ENCODE data around the gene TBC1D5. TPM values are rescaled to one million over a fixed set of nuclear protein-coding genes. Genes with fewer than 3 reads are reported as not detected.

The TBC1D5 gene
- total RNA-seq, 1 donor from 2014 or later = 48.1 TPM

DNA sequence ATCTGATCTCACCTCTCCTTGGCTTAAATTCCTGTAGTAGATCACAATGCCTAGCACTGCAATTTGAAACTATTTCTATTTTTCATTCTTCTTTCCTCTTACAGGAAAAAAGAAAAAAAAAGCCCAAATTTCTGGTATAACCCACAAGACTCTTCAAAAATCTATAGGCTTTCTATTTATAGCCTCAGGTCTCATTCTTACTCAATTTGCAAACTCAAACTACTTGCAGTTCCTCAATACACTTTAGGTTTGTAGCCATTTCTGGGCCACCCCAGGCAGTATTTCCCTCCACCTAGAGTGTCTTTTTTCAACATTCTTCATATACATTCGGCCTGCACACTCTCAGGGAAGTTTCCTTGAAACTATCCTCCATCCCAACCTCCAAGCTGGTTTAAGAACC is 169.0 kb downstream of the TBC1D5 start:
- Histone ChIP-seq H3K27ac (no peak overlapping the region), H3K4me1 (peaks cover 14% of the 10 kb centered on the region), H3K36me3 (no peaks in the 10 kb centered on the region), H3K9me3 (no peaks in the 10 kb centered on the region), H3K4me3 (no peak overlapping the region), H3K27me3 (no peaks in the 10 kb centered on the region)
- no peak for DNase-seq (ENCODE audit: extremely low spot score in 2 of 2)
- intact Hi-C loops (cut with DNase I) = no loop called here
- TF ChIP-seq, protein P1, sequence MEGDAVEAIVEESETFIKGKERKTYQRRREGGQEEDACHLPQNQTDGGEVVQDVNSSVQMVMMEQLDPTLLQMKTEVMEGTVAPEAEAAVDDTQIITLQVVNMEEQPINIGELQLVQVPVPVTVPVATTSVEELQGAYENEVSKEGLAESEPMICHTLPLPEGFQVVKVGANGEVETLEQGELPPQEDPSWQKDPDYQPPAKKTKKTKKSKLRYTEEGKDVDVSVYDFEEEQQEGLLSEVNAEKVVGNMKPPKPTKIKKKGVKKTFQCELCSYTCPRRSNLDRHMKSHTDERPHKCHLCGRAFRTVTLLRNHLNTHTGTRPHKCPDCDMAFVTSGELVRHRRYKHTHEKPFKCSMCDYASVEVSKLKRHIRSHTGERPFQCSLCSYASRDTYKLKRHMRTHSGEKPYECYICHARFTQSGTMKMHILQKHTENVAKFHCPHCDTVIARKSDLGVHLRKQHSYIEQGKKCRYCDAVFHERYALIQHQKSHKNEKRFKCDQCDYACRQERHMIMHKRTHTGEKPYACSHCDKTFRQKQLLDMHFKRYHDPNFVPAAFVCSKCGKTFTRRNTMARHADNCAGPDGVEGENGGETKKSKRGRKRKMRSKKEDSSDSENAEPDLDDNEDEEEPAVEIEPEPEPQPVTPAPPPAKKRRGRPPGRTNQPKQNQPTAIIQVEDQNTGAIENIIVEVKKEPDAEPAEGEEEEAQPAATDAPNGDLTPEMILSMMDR (IDR thresholded peaks at IDR 0.05) = no peak
- TF ChIP-seq POLR2AphosphoS5 (IDR thresholded peaks at IDR 0.05; ENCODE audit: insufficient read depth in 1 of 2, low read depth in 1 of 2) (no peak), POLR2A (IDR thresholded peaks at IDR 0.05) (no peak)

DNA sequence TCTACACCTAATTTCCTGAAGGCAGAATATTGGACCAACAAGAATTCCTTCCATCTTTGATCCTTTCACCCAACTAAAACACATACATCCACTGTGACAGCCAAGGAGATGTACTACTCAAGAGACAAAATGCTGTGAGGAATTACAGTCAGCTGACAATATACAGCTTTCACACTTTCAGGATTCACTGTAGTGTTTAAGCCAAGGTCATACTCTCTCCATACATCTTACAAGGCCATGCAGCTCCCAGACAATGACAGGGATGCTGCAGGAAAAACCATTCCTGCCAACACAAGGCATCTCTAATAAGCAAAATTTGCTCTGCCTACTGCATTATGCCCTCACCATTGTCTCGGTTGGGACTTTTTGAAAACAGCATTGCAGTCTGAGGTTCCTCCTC is 170.7 kb downstream of the TBC1D5 start:
- intact Hi-C loops (cut with DNase I) = no loop called here
- H3K4me1 ChIP-seq = no peaks in the 10 kb centered on the region
- H3K27ac ChIP-seq = no peak overlapping the region
- H3K27me3 ChIP-seq = no peaks in the 10 kb centered on the region
- H3K4me3 ChIP-seq = no peak overlapping the region
- DNase-seq (ENCODE audit: extremely low spot score in 2 of 2) = no peak
- no peaks in the 10 kb centered on the region for H3K36me3 ChIP-seq
- TF ChIP-seq POLR2A (IDR thresholded peaks at IDR 0.05) (no peak), POLR2AphosphoS5 (IDR thresholded peaks at IDR 0.05; ENCODE audit: insufficient read depth in 1 of 2, low read depth in 1 of 2) (no peak)
- TF ChIP-seq, protein P1 (IDR thresholded peaks at IDR 0.05) = no peak
- H3K9me3 ChIP-seq = no peaks in the 10 kb centered on the region

DNA sequence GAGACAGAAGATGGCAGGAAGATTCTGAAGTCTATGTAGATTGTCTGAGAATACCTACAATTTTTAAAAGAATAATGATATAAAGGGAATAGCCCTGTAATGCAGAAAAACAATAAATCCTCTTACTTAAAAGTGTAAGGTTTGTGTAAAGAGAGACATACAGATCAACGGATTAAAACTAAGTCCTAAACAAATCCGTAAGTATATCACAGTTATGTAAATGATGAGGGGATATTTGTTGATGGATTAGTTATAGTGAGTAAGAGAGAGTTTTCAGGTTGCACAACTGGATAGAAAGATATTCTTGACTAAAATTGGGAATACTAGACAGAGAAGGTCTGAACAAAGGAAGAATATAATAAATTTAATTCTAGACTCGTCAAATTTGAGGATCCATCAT is 179.6 kb downstream of the TBC1D5 start:
- Histone ChIP-seq H3K4me1 (no peaks in the 10 kb centered on the region), H3K27ac (no peak overlapping the region), H3K4me3 (no peak overlapping the region), H3K27me3 (no peaks in the 10 kb centered on the region), H3K9me3 (no peaks in the 10 kb centered on the region), H3K36me3 (no peaks in the 10 kb centered on the region)
- no peak for DNase-seq (ENCODE audit: extremely low spot score in 2 of 2)
- TF ChIP-seq POLR2A (IDR thresholded peaks at IDR 0.05) (no peak), POLR2AphosphoS5 (IDR thresholded peaks at IDR 0.05; ENCODE audit: insufficient read depth in 1 of 2, low read depth in 1 of 2) (no peak)
- TF ChIP-seq, protein P1 (IDR thresholded peaks at IDR 0.05) = no peak
- intact Hi-C loops (cut with DNase I) = no loop called here

DNA sequence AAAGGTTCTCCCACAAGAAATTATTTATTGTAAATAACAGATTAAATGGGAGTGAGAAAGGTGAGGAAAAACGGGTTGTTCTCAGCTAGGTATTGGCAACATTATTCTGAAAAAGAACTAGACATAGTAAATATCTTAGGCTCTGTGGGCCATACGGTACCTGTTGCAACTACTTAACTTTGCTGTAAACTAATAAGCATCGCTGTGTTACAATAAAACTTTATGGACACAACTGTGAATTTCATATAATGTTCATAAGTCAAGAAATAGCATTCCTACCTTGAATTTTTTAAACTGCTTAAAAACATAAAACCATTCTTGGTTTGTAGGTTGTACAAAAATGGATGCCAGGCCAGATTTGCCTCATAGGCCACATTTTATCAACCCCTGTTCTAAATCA is 183.9 kb downstream of the TBC1D5 start:
- Histone ChIP-seq H3K27me3 (no peaks in the 10 kb centered on the region), H3K9me3 (no peaks in the 10 kb centered on the region), H3K4me3 (no peak overlapping the region), H3K27ac (no peak overlapping the region), H3K4me1 (no peaks in the 10 kb centered on the region), H3K36me3 (no peaks in the 10 kb centered on the region)
- intact Hi-C loops (cut with DNase I) = no loop called here
- no peak for DNase-seq (ENCODE audit: extremely low spot score in 2 of 2)
- TF ChIP-seq POLR2A (IDR thresholded peaks at IDR 0.05) = no peak
- TF ChIP-seq, protein P1 (IDR thresholded peaks at IDR 0.05) = no peak
- no peak for TF ChIP-seq POLR2AphosphoS5 (IDR thresholded peaks at IDR 0.05; ENCODE audit: insufficient read depth in 1 of 2, low read depth in 1 of 2)

DNA sequence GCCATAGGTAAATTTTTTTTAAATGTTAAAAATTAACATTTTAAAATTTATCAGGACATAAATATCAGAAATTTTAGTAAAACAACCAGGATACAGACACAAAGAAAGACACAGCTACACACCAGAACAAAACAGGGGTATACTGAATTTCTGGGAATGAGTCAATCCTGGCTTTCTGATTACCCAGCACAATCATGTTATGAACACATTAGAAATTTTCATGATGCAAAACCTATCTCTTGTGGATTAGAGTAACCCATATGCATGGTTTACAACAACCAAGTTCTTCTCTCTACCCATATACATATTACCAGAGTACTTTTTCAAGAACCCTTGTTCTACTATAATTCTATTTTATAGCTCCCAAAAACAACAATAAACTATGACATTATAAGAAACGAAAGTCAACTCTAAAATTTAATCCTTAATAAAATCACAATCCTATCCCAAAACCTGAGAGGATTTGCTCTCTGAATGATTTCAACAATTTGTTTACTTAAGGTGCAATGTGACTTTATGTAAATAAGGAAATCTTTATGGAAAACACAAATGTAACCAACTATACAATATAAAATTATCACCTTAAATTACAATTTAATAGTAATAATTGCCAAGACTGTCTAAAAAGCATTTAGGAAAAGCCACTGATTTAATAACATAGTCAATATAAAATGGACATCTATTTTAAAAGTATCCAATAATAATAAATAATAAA is 184.5 kb downstream of the TBC1D5 start:
- Histone ChIP-seq H3K4me1 (no peaks in the 10 kb centered on the region), H3K27ac (no peak overlapping the region), H3K4me3 (no peak overlapping the region), H3K9me3 (no peaks in the 10 kb centered on the region), H3K36me3 (no peaks in the 10 kb centered on the region), H3K27me3 (no peaks in the 10 kb centered on the region)
- no peak for DNase-seq (ENCODE audit: extremely low spot score in 2 of 2)
- intact Hi-C loops (cut with DNase I) = no loop called here
- TF ChIP-seq, protein P1 (IDR thresholded peaks at IDR 0.05) = no peak

Measured in vagina (tissue), 2 donors.